GM23338 (cell line): ENCODE data around the gene CHORDC1.

Experiments
- CREB1 ChIP-seq: fragments of 250-450 bp; sonication (Bioruptor Pico); IDR thresholded peaks from 2 replicates; pipeline ENCODE4 v1.5.0; 2020; ENCODE audit warnings: low read depth, mild to moderate bottlenecking, moderate library complexity
- EZH2 ChIP-seq: fragments of 200-600 bp; sonication (generic); IDR thresholded peaks from one replicate; pipeline ENCODE4 v1.8.0; 2017; ENCODE audit warnings: antibody characterized with exemption, mild to moderate bottlenecking, low read depth; ENCODE audit not compliant: unreplicated experiment
- POLR2AphosphoS5 ChIP-seq: IDR thresholded peaks from 2 replicates; pipeline ENCODE4 v1.6.1; 2016; ENCODE audit warnings: antibody characterized with exemption, low read depth
- REST ChIP-seq: IDR thresholded peaks from one replicate; pipeline ENCODE4 v1.6.1; 2018; ENCODE audit warnings: antibody characterized with exemption; ENCODE audit not compliant: unreplicated experiment
- ZNF331 ChIP-seq: fragments of 250-450 bp; sonication (Bioruptor Pico); IDR thresholded peaks from 2 replicates; pipeline ENCODE4 v1.5.0; 2020; ENCODE audit warnings: low read depth, mild to moderate bottlenecking, moderate library complexity
- TF ChIP-seq, protein P1 (sequence below), 2 experiments: fragments of 200-600 bp in 1 of 2; sonication (generic) in 1 of 2; conservative IDR thresholded peaks; 2 replicates each; pipeline versions ENCODE4 v1.5.1 to v1.6.1; 2016 to 2017; ENCODE audit warnings: antibody characterized with exemption in 2 of 2, low read depth in 2 of 2, mild to moderate bottlenecking in 2 of 2, moderate library complexity in 1 of 2
- TF ChIP-seq, protein P2 (sequence below): IDR thresholded peaks from 2 replicates; pipeline ENCODE4 v1.6.1; 2016; ENCODE audit warnings: antibody characterized with exemption

DNA sequence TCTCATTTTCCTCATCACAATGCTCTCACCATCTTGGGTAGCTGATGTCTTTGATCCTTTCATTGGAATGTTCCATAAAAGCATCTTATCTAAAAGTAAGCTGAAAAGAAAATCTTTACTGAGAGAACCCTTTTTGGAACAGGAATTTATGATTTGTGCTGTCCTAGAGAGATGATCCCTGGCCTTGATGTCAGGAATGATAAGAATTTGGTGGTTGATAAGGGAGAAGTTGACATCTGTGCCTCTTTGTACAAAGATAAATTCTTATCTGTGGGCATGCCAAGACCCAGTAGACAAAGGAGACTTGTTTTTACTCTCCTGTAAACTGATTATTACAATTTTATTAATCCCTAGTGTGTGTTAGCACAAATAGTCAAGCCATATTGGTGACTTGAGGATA, 51.5 kb downstream of the CHORDC1 start:
- TF ChIP-seq, protein P1, sequence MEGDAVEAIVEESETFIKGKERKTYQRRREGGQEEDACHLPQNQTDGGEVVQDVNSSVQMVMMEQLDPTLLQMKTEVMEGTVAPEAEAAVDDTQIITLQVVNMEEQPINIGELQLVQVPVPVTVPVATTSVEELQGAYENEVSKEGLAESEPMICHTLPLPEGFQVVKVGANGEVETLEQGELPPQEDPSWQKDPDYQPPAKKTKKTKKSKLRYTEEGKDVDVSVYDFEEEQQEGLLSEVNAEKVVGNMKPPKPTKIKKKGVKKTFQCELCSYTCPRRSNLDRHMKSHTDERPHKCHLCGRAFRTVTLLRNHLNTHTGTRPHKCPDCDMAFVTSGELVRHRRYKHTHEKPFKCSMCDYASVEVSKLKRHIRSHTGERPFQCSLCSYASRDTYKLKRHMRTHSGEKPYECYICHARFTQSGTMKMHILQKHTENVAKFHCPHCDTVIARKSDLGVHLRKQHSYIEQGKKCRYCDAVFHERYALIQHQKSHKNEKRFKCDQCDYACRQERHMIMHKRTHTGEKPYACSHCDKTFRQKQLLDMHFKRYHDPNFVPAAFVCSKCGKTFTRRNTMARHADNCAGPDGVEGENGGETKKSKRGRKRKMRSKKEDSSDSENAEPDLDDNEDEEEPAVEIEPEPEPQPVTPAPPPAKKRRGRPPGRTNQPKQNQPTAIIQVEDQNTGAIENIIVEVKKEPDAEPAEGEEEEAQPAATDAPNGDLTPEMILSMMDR (conservative IDR thresholded peaks at IDR 0.05; ENCODE audit: low read depth in 2 of 2): no peak
- TF ChIP-seq POLR2AphosphoS5 (no peak), EZH2 (no peak), ZNF331 (CRISPR knock-in tag) (no peak), REST (no peak), CREB1 (CRISPR knock-in tag) (no peak)
- TF ChIP-seq, protein P2, sequence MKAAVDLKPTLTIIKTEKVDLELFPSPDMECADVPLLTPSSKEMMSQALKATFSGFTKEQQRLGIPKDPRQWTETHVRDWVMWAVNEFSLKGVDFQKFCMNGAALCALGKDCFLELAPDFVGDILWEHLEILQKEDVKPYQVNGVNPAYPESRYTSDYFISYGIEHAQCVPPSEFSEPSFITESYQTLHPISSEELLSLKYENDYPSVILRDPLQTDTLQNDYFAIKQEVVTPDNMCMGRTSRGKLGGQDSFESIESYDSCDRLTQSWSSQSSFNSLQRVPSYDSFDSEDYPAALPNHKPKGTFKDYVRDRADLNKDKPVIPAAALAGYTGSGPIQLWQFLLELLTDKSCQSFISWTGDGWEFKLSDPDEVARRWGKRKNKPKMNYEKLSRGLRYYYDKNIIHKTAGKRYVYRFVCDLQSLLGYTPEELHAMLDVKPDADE: no peak
